GM12878 (cell line): Measurements from ENCODE around the gene PPP1R9B. TPM values are rescaled to one million over a fixed set of nuclear protein-coding genes. Genes with fewer than 3 reads are reported as not detected.

Source experiments
- ATAC-seq: fragments of 200-7000 bp; cut with Tn5 transposase; 3 replicates; pipeline ENCODE4 v1.9.1; 2020; ENCODE audit warnings: mild to moderate bottlenecking, moderate library complexity
- BruUV-seq: library from RNA; stranded (reverse); fragments of 400-500 nt; replicated peaks from 2 replicates; lab custom pipeline; 2021; lab: Mats Ljungman, UMichigan
- CTCF ChIA-PET: fragments of 300-600 bp; sonication (Branson Sonifier 250); formaldehyde crosslinking; extraction: SDS; loops from one replicate; lab custom pipeline; 2021; ENCODE audit warnings: inconsistent platforms; lab: Yijun Ruan, JAX
- POLR2A ChIA-PET: fragments of 350-600 bp; formaldehyde crosslinking; extraction: SDS; loops from one replicate; lab custom pipeline; 2021; ENCODE audit warnings: inconsistent platforms; lab: Charles Lee
- RAD21 ChIA-PET: fragments of 300-600 bp; sonication (Branson Sonifier 250); formaldehyde crosslinking; loops from one replicate; lab custom pipeline; 2023; ENCODE audit warnings: antibody characterized with exemption; ENCODE audit not compliant: unreplicated experiment; lab: Charles Lee
- SMC1A ChIA-PET: fragments of 300-600 bp; sonication (Branson Sonifier 250); formaldehyde crosslinking; loops from one replicate; lab custom pipeline; 2023; ENCODE audit not compliant: unreplicated experiment, uncharacterized antibody; lab: Charles Lee
- DNase-seq: peaks from one replicate; pipeline ENCODE4 v3.0.0-alpha.2; 2011; ENCODE audit warnings: low read depth, low spot score
- FAIRE-seq: peaks from 3 replicates; lab custom pipeline; 2011; peaks lifted over from hg19 to GRCh38; lab: Jason Lieb, UNC
- H2AFZ ChIP-seq: 2 replicates; pipeline ENCODE4 v1.6.0; 2011; ENCODE audit warnings: low read depth, low read length, control low read depth; ENCODE audit not compliant: control insufficient read depth
- H3K27ac ChIP-seq: 2 replicates; pipeline ENCODE4 v1.5.1; 2011; ENCODE audit warnings: control low read depth; ENCODE audit not compliant: control insufficient read depth, insufficient read depth
- H3K27me3 ChIP-seq, 2 experiments: replicated peaks in 1 of 2; 2 replicates each; pipeline versions ENCODE4 v1.6.0 to v1.6.1; 2011; ENCODE audit warnings: low read length in 1 of 2; ENCODE audit not compliant: control insufficient read depth in 2 of 2, insufficient read depth in 2 of 2
- H3K36me3 ChIP-seq, 2 experiments: 2 replicates each; pipeline ENCODE4 v1.5.1; 2011; ENCODE audit warnings: low read length in 1 of 2; ENCODE audit not compliant: control insufficient read depth in 2 of 2, insufficient read depth in 2 of 2
- H3K4me1 ChIP-seq: 2 replicates; pipeline ENCODE4 v1.6.1; 2011; ENCODE audit warnings: mild to moderate bottlenecking, low read length, moderate library complexity, mixed read lengths; ENCODE audit not compliant: control insufficient read depth, insufficient read depth
- H3K4me2 ChIP-seq: 2 replicates; pipeline ENCODE4 v1.6.0; 2011; ENCODE audit warnings: control low read depth; ENCODE audit not compliant: control insufficient read depth, insufficient read depth
- H3K4me3 ChIP-seq: fragments of 200-600 bp; sonication (generic); 2 replicates; pipeline ENCODE4 v1.5.1; 2016
- H3K79me2 ChIP-seq: 2 replicates; pipeline ENCODE4 v1.6.0; 2011; ENCODE audit warnings: low read length; ENCODE audit not compliant: control insufficient read depth, insufficient read depth
- H3K9ac ChIP-seq: 2 replicates; pipeline ENCODE4 v1.8.0; 2011; ENCODE audit warnings: low read length, control low read depth, mixed read lengths; ENCODE audit not compliant: control insufficient read depth, insufficient read depth
- H3K9me3 ChIP-seq: replicated peaks from 3 replicates; pipeline ENCODE4 v1.5.1; 2011; ENCODE audit warnings: mild to moderate bottlenecking, low read length; ENCODE audit not compliant: control insufficient read depth, insufficient read depth
- H4K20me1 ChIP-seq: 2 replicates; pipeline ENCODE4 v1.6.0; 2011; ENCODE audit not compliant: control insufficient read depth, insufficient read depth
- CREB1 ChIP-seq: IDR thresholded peaks from 2 replicates; pipeline ENCODE4 v1.6.1; 2012; ENCODE audit warnings: low read depth, mild to moderate bottlenecking, inconsistent platforms
- E2F4 ChIP-seq: IDR thresholded peaks from 2 replicates; pipeline ENCODE4 v1.6.1; 2012; ENCODE audit warnings: low read depth, low read length, improper control_type of control experiment
- JUND ChIP-seq: IDR thresholded peaks from 2 replicates; pipeline ENCODE4 v1.6.1; 2012; ENCODE audit warnings: low read depth, mild to moderate bottlenecking, low read length, improper control_type of control experiment, moderate library complexity
- MYC ChIP-seq: IDR thresholded peaks from 2 replicates; pipeline ENCODE4 v1.6.1; 2011; ENCODE audit warnings: mild to moderate bottlenecking, low read length, moderate library complexity, inconsistent platforms; ENCODE audit not compliant: insufficient read depth, insufficient replicate concordance, insufficient read length, severe bottlenecking
- NBN ChIP-seq: fragments of 450-650 bp; IDR thresholded peaks from 2 replicates; pipeline ENCODE4 v1.6.1; 2016
- RAD21 ChIP-seq: IDR thresholded peaks from 2 replicates; pipeline ENCODE4 v1.6.1; 2011; ENCODE audit warnings: mild to moderate bottlenecking, low read depth, low read length, moderate library complexity; ENCODE audit not compliant: insufficient read depth
- RBBP5 ChIP-seq: fragments of 200-600 bp; sonication (generic); conservative IDR thresholded peaks from 2 replicates; pipeline ENCODE4 v1.6.1; 2016
- SMARCA5 ChIP-seq: fragments of 450-650 bp; IDR thresholded peaks from 2 replicates; pipeline ENCODE4 v1.6.1; 2017; ENCODE audit warnings: mild to moderate bottlenecking
- STAT1 ChIP-seq: fragments of 450-650 bp; conservative IDR thresholded peaks from 2 replicates; pipeline ENCODE4 v1.6.1; 2014; ENCODE audit warnings: antibody characterized with exemption, mild to moderate bottlenecking
- TBL1XR1 ChIP-seq: IDR thresholded peaks from 2 replicates; pipeline ENCODE4 v1.6.1; 2012; ENCODE audit warnings: low read depth, low read length, improper control_type of control experiment
- TCF12 ChIP-seq: IDR thresholded peaks from 2 replicates; pipeline ENCODE4 v1.6.1; 2011; ENCODE audit warnings: low read depth, mild to moderate bottlenecking, low read length
- ZBTB33 ChIP-seq: fragments of 450-650 bp; IDR thresholded peaks from 2 replicates; pipeline ENCODE4 v1.6.1; 2017; ENCODE audit warnings: mild to moderate bottlenecking
- WGBS: methylation state at CpG from one replicate; pipeline ENCODE4 v1.1.6; 2016; ENCODE audit warnings: low lambda C conversion rate; ENCODE audit not compliant: insufficient replicate concordance, insufficient coverage; ENCODE audit errors: missing lambda C conversion rate; 5-methylcytosine and 5-hydroxymethylcytosine counted together
- in situ Hi-C: fragments of 300-500 bp; cut with MboI; formaldehyde crosslinking; loops from 9 replicates; pipeline ENCODE4 v1.14.3; 2018; ENCODE audit warnings: mixed read lengths
- intact Hi-C: fragments of 100-400 bp; cut with micrococcal nuclease; formaldehyde crosslinking; loops from one replicate; pipeline ENCODE4 v1.14.2; 2022; ENCODE audit not compliant: unreplicated experiment
- polyA plus RNA-seq, 11 experiments: library from polyadenylated mRNA; depleted of rRNA in 4 of 11; unstranded in 6 of 11; stranded (reverse) in 5 of 11; fragments of >200 nt; fragmentation: Nextera tagmentation in 4 of 11; fragmentation: Illumina TruSeq in 1 of 11; extraction: Ambion mirVana in 4 of 11; extraction: Trizol in 1 of 11; gene quantifications; 1 replicate in 1 of 11; 2 replicates in 10 of 11; pipeline versions ENCODE4 v1.2.1 to v1.2.3, GENCODE V29; 2011 to 2016; ENCODE audit warnings: inconsistent platforms in 2 of 11, missing spikeins in 2 of 11, low read depth in 1 of 11
- total RNA-seq, 4 experiments: library from RNA; depleted of rRNA in 3 of 4; stranded (reverse); fragments of >200 nt in 3 of 4; fragmentation: Illumina TruSeq in 1 of 4; extraction: Trizol in 1 of 4; gene quantifications; 2 replicates each; pipeline versions ENCODE4 v1.2.1 to v1.2.3, GENCODE V29; 2013 to 2021

The PPP1R9B gene
- total and polyA plus RNA-seq, 10 of the 15 experiments (the other 5 are each of a cell fraction or from before 2014, with no cell fraction given) = 0.20 to 107 (median 37.5) TPM

- Histone ChIP-seq H3K27ac (no peak overlapping the region), H3K4me2 (no peak overlapping the region), H3K27me3 (no peaks in the 10 kb centered on the region), H3K9ac (no peak overlapping the region), H3K4me1 (peaks cover 34% of the 10 kb centered on the region), H2AFZ (no peak overlapping the region), H3K79me2 (no peaks in the 10 kb centered on the region), H3K9me3 (no peaks in the 10 kb centered on the region), H4K20me1 (no peaks in the 10 kb centered on the region), H3K4me3 (no peak overlapping the region), H3K36me3 (no peaks in the 10 kb centered on the region)
- DNase-seq = no peak
- intact Hi-C loops (no loop called here), in situ Hi-C loops (no loop called here)
- ChIA-PET POLR2A (interaction anchor here (0.5 to 1.8 kb wide), 5 partner anchors 16 to 35 kb away, joined by 3 to 6 read pairs (median 3); partner anchors contain the start of gene PPP1R9B), RAD21 (interaction anchor here (0.8 to 2.8 kb wide), 6 partner anchors 15 to 46 kb away, joined by 3 to 24 read pairs (median 4); partner anchors contain the start of gene PPP1R9B), SMC1A (interaction anchor here (1.7 to 2.9 kb wide), 3 partner anchors 31 to 73 kb away, joined by 8 to 22 read pairs (median 8); no protein-coding TSS in a partner anchor), CTCF (interaction anchor here (0.7 to 17.0 kb wide), 8 partner anchors 14 to 132 kb away, joined by 3 to 514 read pairs (median 17); partner anchors contain the start of gene PDK2)
- no peak for TF ChIP-seq NBN
- TF ChIP-seq RBBP5 = no peak
- no peak for TF ChIP-seq JUND
- TF ChIP-seq E2F4 = no peak
- TF ChIP-seq ZBTB33 = no peak
- TF ChIP-seq TBL1XR1 = no peak
- no peak for TF ChIP-seq MYC
- no peak for TF ChIP-seq TCF12
- no peak for TF ChIP-seq RAD21
- no peak for TF ChIP-seq CREB1
- no peak for TF ChIP-seq SMARCA5
- no peak for TF ChIP-seq STAT1
- 36% methylated on average over 5 of the region's 7 CpGs for WGBS
- no peak for ATAC-seq
- BruUV-seq = no TSS peak
- no peak for FAIRE-seq
These were observed 16.2 kb upstream of the PPP1R9B start for GRCh38 chr17:50166518-50167181.
